ENCODE data around the gene KLRC4. TPM values are rescaled to one million over a fixed set of nuclear protein-coding genes. Genes with fewer than 3 reads are reported as not detected.
"Not testable (repeated sequence)": the region's sequence is repeated elsewhere in the genome, so short reads cannot be mapped to it uniquely, and the experiment has no call there.

KLRC4 gene
- total and polyA plus RNA-seq, 10 of the 15 experiments (the other 5 are each of a cell fraction or from before 2014, with no cell fraction given) = 0.07 to 0.34 TPM; not detected in 8

- in situ Hi-C loops (cut with MboI) = not testable (repeated sequence)
Observed at GRCh38 chr12:10437601-10438000, 28.0 kb upstream of the KLRC4 start.

DNA sequence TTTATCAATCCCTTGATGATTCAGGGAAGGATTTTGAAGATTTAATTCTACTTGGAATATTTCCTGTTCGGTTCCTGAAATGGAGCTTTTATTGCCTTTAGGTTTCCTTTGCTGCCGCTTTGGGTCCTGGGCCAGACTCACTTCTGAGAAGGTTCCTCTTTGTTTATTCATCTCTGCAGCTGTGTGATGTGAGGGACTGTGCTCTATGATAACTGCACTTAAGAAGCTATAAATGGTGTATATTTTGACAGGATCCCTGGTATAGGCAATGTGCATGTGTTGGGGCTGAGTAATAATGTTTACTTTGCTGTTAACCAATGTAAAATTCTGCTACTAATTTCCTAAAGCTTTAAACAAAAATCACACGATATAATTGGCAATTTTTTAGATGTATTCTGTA lies 26.3 kb upstream of the KLRC4 start, which contains the start of gene KLRC2:
Gene KLRC2 (minus strand): TSS at position 195 of the 400 bp plus-strand sequence. CDS start 24 bp downstream, at position 171.
- H3K4me1 ChIP-seq (ENCODE audit: control insufficient read depth, insufficient read depth, low read length); CTCF ChIA-PET; H3K9me3 ChIP-seq (replicated peaks; ENCODE audit: control insufficient read depth, insufficient read depth, low read length); RAD21 ChIA-PET (ENCODE audit: unreplicated experiment); H3K27ac ChIP-seq (ENCODE audit: control insufficient read depth, insufficient read depth); H2AFZ ChIP-seq (ENCODE audit: control insufficient read depth, low read depth, low read length); H3K4me2 ChIP-seq (ENCODE audit: control insufficient read depth, insufficient read depth); intact Hi-C loops (cut with micrococcal nuclease; ENCODE audit: unreplicated experiment); POLR2A ChIA-PET; in situ Hi-C loops (cut with MboI); H3K9ac ChIP-seq (ENCODE audit: control insufficient read depth, insufficient read depth, low read length); H3K79me2 ChIP-seq (ENCODE audit: control insufficient read depth, insufficient read depth, low read length); DNase-seq (ENCODE audit: low read depth, low spot score); BruUV-seq (replicated peaks); FAIRE-seq; H4K20me1 ChIP-seq (ENCODE audit: control insufficient read depth, insufficient read depth); H3K27me3 ChIP-seq (replicated peaks in 1 of 2; ENCODE audit: control insufficient read depth in 2 of 2, insufficient read depth in 2 of 2, low read length in 1 of 2); H3K4me3 ChIP-seq; H3K36me3 ChIP-seq (ENCODE audit: control insufficient read depth in 2 of 2, insufficient read depth in 2 of 2, low read length in 1 of 2): not testable (repeated sequence)
- SMC1A ChIA-PET (ENCODE audit: uncharacterized antibody, unreplicated experiment) = interaction anchor here (1.6 kb wide), 1 partner anchor 25 kb away, joined by 3 read pairs; no protein-coding TSS in a partner anchor
- peak; percentile 68 for TF ChIP-seq JUNB (IDR thresholded peaks at IDR 0.05)
- 18% methylated on average over 3 of the region's 3 CpGs for WGBS (ENCODE audit: insufficient coverage, insufficient replicate concordance, low lambda C conversion rate, missing lambda C conversion rate)
- ATAC-seq = peak; percentile 60; the same call in 2 of the 3 replicates

More at GRCh38 chr12:10437601-10438000, 28.0 kb upstream of the KLRC4 start:
- H4K20me1 ChIP-seq (ENCODE audit: control insufficient read depth, insufficient read depth); H3K27me3 ChIP-seq (replicated peaks in 1 of 2; ENCODE audit: control insufficient read depth in 2 of 2, insufficient read depth in 2 of 2, low read length in 1 of 2); H3K4me1 ChIP-seq (ENCODE audit: control insufficient read depth, insufficient read depth, low read length); POLR2A ChIA-PET; CTCF ChIA-PET; H3K9ac ChIP-seq (ENCODE audit: control insufficient read depth, insufficient read depth, low read length); BruUV-seq (replicated peaks); H3K36me3 ChIP-seq (ENCODE audit: control insufficient read depth in 2 of 2, insufficient read depth in 2 of 2, low read length in 1 of 2); H3K4me2 ChIP-seq (ENCODE audit: control insufficient read depth, insufficient read depth); SMC1A ChIA-PET (ENCODE audit: uncharacterized antibody, unreplicated experiment); DNase-seq (ENCODE audit: low read depth, low spot score); RAD21 ChIA-PET (ENCODE audit: unreplicated experiment); intact Hi-C loops (cut with micrococcal nuclease; ENCODE audit: unreplicated experiment); H3K9me3 ChIP-seq (replicated peaks; ENCODE audit: control insufficient read depth, insufficient read depth, low read length); H2AFZ ChIP-seq (ENCODE audit: control insufficient read depth, low read depth, low read length); H3K4me3 ChIP-seq; H3K79me2 ChIP-seq (ENCODE audit: control insufficient read depth, insufficient read depth, low read length); H3K27ac ChIP-seq (ENCODE audit: control insufficient read depth, insufficient read depth): not testable (repeated sequence)
- peak; percentile 27 for FAIRE-seq
- peak; percentile 54 for ATAC-seq
- no CpG with 5 or more reads among the region's 2 CpGs for WGBS (ENCODE audit: insufficient coverage, insufficient replicate concordance, low lambda C conversion rate, missing lambda C conversion rate)
